ENCODE results near the gene MAGI3.

MAGI3 gene

GRCh38 chr1:113681596-113682337 is 291.5 kb downstream of the MAGI3 start:
- H3K4me2 ChIP-seq = peak overlapping the region in 1 of 11 experiments; percentile 73; a peak in 1 of 22 replicates
- no peak for TF ChIP-seq Cebpa-rat (IDR thresholded peaks at IDR 0.05)

GRCh38 chr1:113683384-113684152 is 293.3 kb downstream of the MAGI3 start:
- Histone ChIP-seq H3K9ac (peak overlapping the region in 4 of 11 experiments; percentile 9 to 45 (median 25); a peak in 4 of 22 replicates), H3K4me2 (peak overlapping the region in 8 of 11 experiments; percentile 13 to 73 (median 55); a peak in 15 of 22 replicates)
- TF ChIP-seq Cebpa-rat (IDR thresholded peaks at IDR 0.05) = no peak

More at GRCh38 chr1:113681596-113682337, 291.5 kb downstream of the MAGI3 start:
- no peaks in the 10 kb centered on the region for H3K9me3 ChIP-seq (replicated peaks in 1 of 11)
- H3K9ac ChIP-seq = no peak overlapping the region
- H3K4me1 ChIP-seq = peaks cover 0 to 54% (median 14%) of the 10 kb centered on the region in 10 experiments; a peak in 14 of 20 replicates
- no peak overlapping the region for H3K27ac ChIP-seq
- H3K36me3 ChIP-seq = peaks cover 0 to 32% (median 0%) of the 10 kb centered on the region in 11 experiments; a peak in 5 of 22 replicates
- H3K27me3 ChIP-seq = no peaks in the 10 kb centered on the region
- no peaks in the 10 kb centered on the region for H4K20me1 ChIP-seq
- no peak overlapping the region for H3K4me3 ChIP-seq

GRCh38 chr1:113684153-113684541 is 293.8 kb downstream of the MAGI3 start:
- Histone ChIP-seq H4K20me1 (no peaks in the 10 kb centered on the region), H3K4me3 (no peak overlapping the region), H3K27me3 (no peaks in the 10 kb centered on the region), H3K27ac (peak overlapping the region in 7 of 11 experiments; percentile 52 to 64 (median 55); a peak in 14 of 22 replicates), H3K36me3 (peaks cover 0 to 39% (median 5%) of the 10 kb centered on the region in 11 experiments; a peak in 8 of 22 replicates), H3K9me3 (replicated peaks in 1 of 11) (no peaks in the 10 kb centered on the region), H3K4me2 (peak overlapping the region in 6 of 11 experiments; percentile 41 to 73 (median 62); a peak in 11 of 22 replicates), H3K9ac (peak overlapping the region in 2 of 11 experiments; percentile 28 to 45; a peak in 1 of 22 replicates), H3K4me1 (peaks cover 0 to 43% (median 14%) of the 10 kb centered on the region in 10 experiments; a peak in 14 of 20 replicates)
- TF ChIP-seq Cebpa-rat (IDR thresholded peaks at IDR 0.05) = no peak

More at GRCh38 chr1:113683384-113684152, 293.3 kb downstream of the MAGI3 start:
- Histone ChIP-seq H4K20me1 (no peaks in the 10 kb centered on the region), H3K4me3 (no peak overlapping the region), H3K27ac (peak overlapping the region in 8 of 11 experiments; percentile 35 to 64 (median 54); a peak in 15 of 22 replicates), H3K9me3 (replicated peaks in 1 of 11) (no peaks in the 10 kb centered on the region), H3K36me3 (peaks cover 0 to 39% (median 0%) of the 10 kb centered on the region in 11 experiments; a peak in 6 of 22 replicates), H3K27me3 (no peaks in the 10 kb centered on the region), H3K4me1 (peaks cover 0 to 43% (median 14%) of the 10 kb centered on the region in 10 experiments; a peak in 14 of 20 replicates)

GRCh38 chr1:113686891-113687618 is 296.7 kb downstream of the MAGI3 start:
- H3K4me3 ChIP-seq = no peak overlapping the region
- peaks cover 0 to 29% (median 14%) of the 10 kb centered on the region in 10 experiments; a peak in 14 of 20 replicates for H3K4me1 ChIP-seq
- no peak overlapping the region for H3K9ac ChIP-seq
- no peak overlapping the region for H3K4me2 ChIP-seq
- H3K36me3 ChIP-seq = peaks cover 7 to 60% (median 16%) of the 10 kb centered on the region in 11 experiments; a peak in 15 of 22 replicates
- H3K27ac ChIP-seq = no peak overlapping the region
- H3K27me3 ChIP-seq = no peaks in the 10 kb centered on the region
- no peak for TF ChIP-seq Cebpa-rat (IDR thresholded peaks at IDR 0.05)
- no peaks in the 10 kb centered on the region for H4K20me1 ChIP-seq
- H3K9me3 ChIP-seq (replicated peaks in 1 of 11) = 0 out of 22 replicates have a peak, but pooled peaks cover 0 to 3% (median 0%) of the 10 kb centered on the region in 11 experiments

- Histone ChIP-seq H4K20me1 (no peaks in the 10 kb centered on the region), H3K4me2 (no peak overlapping the region), H3K27me3 (no peaks in the 10 kb centered on the region), H3K36me3 (peaks cover 35 to 73% (median 51%) of the 10 kb centered on the region in 11 experiments), H3K27ac (no peak overlapping the region), H3K9me3 (replicated peaks in 1 of 11) (peaks cover 33 to 41% (median 35%) of the 10 kb centered on the region in 11 experiments), H3K4me1 (peaks cover 0 to 11% (median 0%) of the 10 kb centered on the region in 10 experiments; a peak in 3 of 20 replicates), H3K9ac (no peak overlapping the region), H3K4me3 (no peak overlapping the region)
- no peak for TF ChIP-seq Cebpa-rat (IDR thresholded peaks at IDR 0.05)
Measured at GRCh38 chr1:113691184-113691583, 300.9 kb downstream of the MAGI3 start.

- Histone ChIP-seq H3K27me3 (no peaks in the 10 kb centered on the region), H3K9ac (no peak overlapping the region), H4K20me1 (no peaks in the 10 kb centered on the region), H3K9me3 (replicated peaks in 1 of 11) (peaks cover 38 to 52% (median 41%) of the 10 kb centered on the region in 11 experiments), H3K27ac (no peak overlapping the region), H3K36me3 (peaks cover 45 to 79% (median 60%) of the 10 kb centered on the region in 11 experiments), H3K4me1 (peaks cover 0 to 11% (median 0%) of the 10 kb centered on the region in 10 experiments; a peak in 3 of 20 replicates), H3K4me3 (no peak overlapping the region), H3K4me2 (peak overlapping the region in 2 of 11 experiments; percentile 33 to 38; a peak in 4 of 22 replicates)
- no peak for TF ChIP-seq Cebpa-rat (IDR thresholded peaks at IDR 0.05)
Measured at GRCh38 chr1:113692342-113692741, 302.0 kb downstream of the MAGI3 start.

- H3K36me3 ChIP-seq = peaks cover 47 to 81% (median 65%) of the 10 kb centered on the region in 11 experiments
- H3K4me2 ChIP-seq = peak overlapping the region in 2 of 11 experiments; percentile 33 to 38; a peak in 3 of 22 replicates
- peaks cover 0 to 11% (median 0%) of the 10 kb centered on the region in 10 experiments; a peak in 3 of 20 replicates for H3K4me1 ChIP-seq
- H3K4me3 ChIP-seq = no peak overlapping the region
- no peak overlapping the region for H3K27ac ChIP-seq
- no peaks in the 10 kb centered on the region for H3K27me3 ChIP-seq
- no peak overlapping the region for H3K9ac ChIP-seq
- no peaks in the 10 kb centered on the region for H4K20me1 ChIP-seq
- H3K9me3 ChIP-seq (replicated peaks in 1 of 11) = peaks cover 38 to 53% (median 41%) of the 10 kb centered on the region in 11 experiments
- no peak for TF ChIP-seq Cebpa-rat (IDR thresholded peaks at IDR 0.05)
Measured at GRCh38 chr1:113692824-113693431, 302.6 kb downstream of the MAGI3 start.

- Histone ChIP-seq H4K20me1 (no peaks in the 10 kb centered on the region), H3K27ac (no peak overlapping the region), H3K36me3 (peaks cover 46 to 86% (median 68%) of the 10 kb centered on the region in 11 experiments), H3K4me1 (peaks cover 0 to 11% (median 0%) of the 10 kb centered on the region in 10 experiments; a peak in 3 of 20 replicates), H3K9ac (no peak overlapping the region), H3K4me2 (no peak overlapping the region), H3K4me3 (no peak overlapping the region), H3K27me3 (no peaks in the 10 kb centered on the region), H3K9me3 (replicated peaks in 1 of 11) (peaks cover 38 to 50% (median 41%) of the 10 kb centered on the region in 11 experiments)
- TF ChIP-seq Cebpa-rat (IDR thresholded peaks at IDR 0.05) = no peak
Measured at GRCh38 chr1:113694910-113695309, 304.6 kb downstream of the MAGI3 start.

Measured in BLaER1 treated with 17β-estradiol and CSF1 and Interleukin-3, amounts not matched to agents 10 nM and 100 nM (cell line).